MCF 10A (cell line): ENCODE data around the gene C1orf198. TPM values are rescaled to one million over a fixed set of nuclear protein-coding genes. Genes with fewer than 3 reads are reported as not detected.

ENCODE experiments used
- BruUV-seq: library from RNA; stranded (reverse); fragments of 400-500 nt; replicated peaks from 2 replicates; lab custom pipeline; 2021; lab: Mats Ljungman, UMichigan
- CTCF ChIA-PET: fragments of 300-600 bp; sonication (Branson Sonifier 250); formaldehyde crosslinking; extraction: SDS; loops from one replicate; lab custom pipeline; 2021; ENCODE audit warnings: antibody characterized with exemption, inconsistent platforms; lab: Yijun Ruan, JAX
- POLR2A ChIA-PET: fragments of 300-600, 350-650 bp; sonication (Branson Sonifier 250); formaldehyde crosslinking; extraction: SDS; loops from one replicate; lab custom pipeline; 2020; ENCODE audit warnings: antibody characterized with exemption, inconsistent platforms; lab: Yijun Ruan, JAX
- DNase-seq: peaks from one replicate; pipeline ENCODE4 v3.0.0-alpha.2; 2018; ENCODE audit not compliant: unreplicated experiment
- H3K27ac Mint-ChIP-seq: one replicate; pipeline ENCODE4 v1.8.0; 2022; ENCODE audit warnings: mild to moderate bottlenecking, low read depth, mixed read lengths; ENCODE audit not compliant: unreplicated experiment
- H3K27me3 Mint-ChIP-seq: one replicate; pipeline ENCODE4 v1.8.0; 2022; ENCODE audit warnings: mixed read lengths; ENCODE audit not compliant: insufficient read depth, unreplicated experiment
- H3K36me3 Mint-ChIP-seq: one replicate; pipeline ENCODE4 v1.8.0; 2022; ENCODE audit warnings: mild to moderate bottlenecking, moderate library complexity, mixed read lengths; ENCODE audit not compliant: insufficient read depth, unreplicated experiment
- H3K4me1 Mint-ChIP-seq: one replicate; pipeline ENCODE4 v1.8.0; 2022; ENCODE audit warnings: mixed read lengths; ENCODE audit not compliant: insufficient read depth, unreplicated experiment
- H3K4me3 Mint-ChIP-seq: one replicate; pipeline ENCODE4 v1.8.0; 2022; ENCODE audit warnings: mild to moderate bottlenecking, moderate library complexity, mixed read lengths; ENCODE audit not compliant: unreplicated experiment
- H3K9me3 Mint-ChIP-seq: one replicate; pipeline ENCODE4 v1.8.0; 2022; ENCODE audit warnings: mixed read lengths; ENCODE audit not compliant: unreplicated experiment
- CTCF ChIP-seq: fragments of 200-600 bp; IDR thresholded peaks from one replicate; pipeline ENCODE4 v1.8.0; 2022; ENCODE audit warnings: antibody characterized with exemption, mild to moderate bottlenecking; ENCODE audit not compliant: unreplicated experiment
- intact Hi-C: fragments of 100-400 bp; cut with micrococcal nuclease; formaldehyde crosslinking; loops from 2 replicates; pipeline ENCODE4 v1.14.1; 2022
- total RNA-seq: library from RNA; stranded (reverse); gene quantifications from 2 replicates; pipeline ENCODE4 v1.2.3, GENCODE V29; 2022

C1orf198 gene
- total RNA-seq, 1 experiment from 2014 or later: 13.7 TPM

DNA sequence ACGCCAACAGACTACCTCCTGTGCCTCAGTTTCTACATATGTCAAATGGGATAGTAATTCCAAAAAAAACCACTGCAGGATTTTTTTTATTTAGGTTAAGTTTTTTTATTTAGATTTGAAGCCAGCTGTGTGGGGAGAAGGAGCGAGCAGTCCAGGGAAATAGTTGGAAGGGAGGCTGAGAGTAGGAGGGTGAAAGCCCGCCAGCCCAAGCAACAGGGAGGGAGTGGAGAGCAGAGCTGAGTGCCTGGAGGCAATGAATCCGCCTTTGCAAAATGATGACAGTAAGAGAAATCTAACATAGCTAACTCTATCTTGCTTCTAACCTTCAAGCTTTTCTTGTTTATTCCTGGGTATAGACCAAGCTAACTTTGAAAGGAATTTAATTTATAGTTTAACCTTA, 15.6 kb upstream of the C1orf198 start:
- H3K27ac Mint-ChIP-seq: no peak overlapping the region
- CTCF ChIA-PET: interaction anchor here (0.6 to 0.7 kb wide), 3 partner anchors 13 to 626 kb away, joined by 3 read pairs; no protein-coding TSS in a partner anchor
- intact Hi-C loops: no loop called here
- POLR2A ChIA-PET: interaction anchor here (0.6 to 1.3 kb wide), 5 partner anchors 9 to 184 kb away, joined by 3 to 4 read pairs (median 3); no protein-coding TSS in a partner anchor
- DNase-seq: no peak
- no peak for TF ChIP-seq CTCF
- H3K4me3 Mint-ChIP-seq: no peak overlapping the region
- H3K4me1 Mint-ChIP-seq: no peaks in the 10 kb centered on the region
- H3K36me3 Mint-ChIP-seq: no peaks in the 10 kb centered on the region
- peaks cover 64% of the 10 kb centered on the region for H3K27me3 Mint-ChIP-seq
- peaks cover 7% of the 10 kb centered on the region for H3K9me3 Mint-ChIP-seq
- no TSS peak for BruUV-seq

DNA sequence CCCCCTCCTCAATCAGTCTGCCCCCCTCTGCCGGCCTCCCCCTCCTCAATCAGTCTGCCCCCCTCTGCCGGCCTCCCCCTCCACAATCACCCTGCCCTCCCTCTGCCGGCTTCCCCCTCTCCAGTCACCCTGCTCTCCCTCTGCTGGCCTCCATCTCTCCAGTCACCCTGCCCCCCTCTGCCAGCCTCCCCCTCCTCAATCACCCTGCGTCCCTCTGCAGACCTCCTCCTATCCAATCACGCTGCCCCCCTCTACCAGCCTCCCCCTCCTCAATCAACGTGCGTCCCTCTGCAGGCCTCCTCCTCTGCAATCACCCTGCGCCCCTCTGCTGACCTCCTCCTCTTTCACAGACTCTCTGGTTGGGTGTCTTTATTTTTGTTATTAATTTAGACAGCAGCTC, 11.5 kb upstream of the C1orf198 start:
- Mint-ChIP-seq H3K27ac (peak overlapping the region; percentile 20), H3K4me1 (peaks cover 10% of the 10 kb centered on the region), H3K9me3 (no peaks in the 10 kb centered on the region), H3K4me3 (no peak overlapping the region), H3K27me3 (peaks cover 73% of the 10 kb centered on the region), H3K36me3 (no peaks in the 10 kb centered on the region)
- TF ChIP-seq CTCF: no peak
- DNase-seq: no peak
- CTCF ChIA-PET: no interaction called here
- POLR2A ChIA-PET: interaction anchor here (0.7 to 2.9 kb wide), 3 partner anchors 10 to 16 kb away, joined by 3 to 11 read pairs (median 11); no protein-coding TSS in a partner anchor
- no TSS peak for BruUV-seq
- intact Hi-C loops: no loop called here

DNA sequence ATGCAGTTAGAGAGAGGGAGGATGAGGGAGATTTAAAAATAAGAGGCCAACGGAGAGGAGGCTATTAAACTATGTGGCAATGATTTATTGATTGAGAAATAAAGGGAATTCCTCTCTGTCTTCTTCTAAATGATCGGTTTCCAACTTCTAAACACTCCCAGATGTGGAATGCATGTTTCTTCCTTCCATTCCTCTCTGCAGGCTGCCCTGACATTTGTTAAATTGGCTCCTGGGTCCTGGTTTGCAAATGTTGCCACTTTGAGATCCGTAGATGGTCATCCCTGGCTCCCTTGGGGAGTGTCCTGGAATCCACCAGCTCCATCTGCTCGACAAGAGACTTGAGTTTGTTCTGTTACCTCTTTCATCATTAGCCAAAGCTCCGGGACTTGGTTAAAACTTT, 10.3 kb upstream of the C1orf198 start:
- Mint-ChIP-seq H3K4me1 (peaks cover 10% of the 10 kb centered on the region), H3K27ac (peak overlapping the region; percentile 6), H3K9me3 (no peaks in the 10 kb centered on the region), H3K27me3 (peaks cover 73% of the 10 kb centered on the region), H3K4me3 (no peak overlapping the region), H3K36me3 (no peaks in the 10 kb centered on the region)
- intact Hi-C loops: no loop called here
- ChIA-PET CTCF (interaction anchor here (0.6 to 0.8 kb wide), 2 partner anchors 227 to 346 kb away, joined by 3 read pairs; no protein-coding TSS in a partner anchor), POLR2A (interaction anchor here (0.7 to 2.9 kb wide), 5 partner anchors 8 to 1969 kb away, joined by 3 to 11 read pairs (median 3); no protein-coding TSS in a partner anchor)
- TF ChIP-seq CTCF: no peak
- no TSS peak for BruUV-seq
- DNase-seq: peak; percentile 36

- TF ChIP-seq CTCF: no peak
- intact Hi-C loops: no loop called here
- Mint-ChIP-seq H3K27me3 (peaks cover 68% of the 10 kb centered on the region), H3K36me3 (no peaks in the 10 kb centered on the region), H3K9me3 (no peaks in the 10 kb centered on the region), H3K4me1 (peaks cover 10% of the 10 kb centered on the region), H3K4me3 (no peak overlapping the region), H3K27ac (peak overlapping the region; percentile 6)
- no TSS peak for BruUV-seq
- DNase-seq: no peak
- POLR2A ChIA-PET: interaction anchor here (0.7 to 2.9 kb wide), 5 partner anchors 8 to 1969 kb away, joined by 3 to 11 read pairs (median 3); no protein-coding TSS in a partner anchor
- CTCF ChIA-PET: interaction anchor here (0.5 to 0.8 kb wide), 3 partner anchors 106 to 346 kb away, joined by 3 to 4 read pairs (median 3); no protein-coding TSS in a partner anchor
Measured at GRCh38 chr1:230877924-230878590, 9.7 kb upstream of the C1orf198 start.
